Smooth muscle cell (in vitro differentiated cells): ENCODE measurements around the gene TSPOAP1. TPM values are rescaled to one million over a fixed set of nuclear protein-coding genes. Genes with fewer than 3 reads are reported as not detected.

Source experiments
- DNase-seq: peaks from one replicate; lab custom pipeline; 2025; ENCODE audit not compliant: unreplicated experiment; lab: John Stamatoyannopoulos, UW
- H2AFZ ChIP-seq: fragments of 200-600 bp; sonication (generic); 2 replicates; pipeline ENCODE4 v1.6.0; 2016; ENCODE audit warnings: antibody characterized with exemption, low read depth, mild to moderate bottlenecking
- H3F3A ChIP-seq: fragments of 200-600 bp; sonication (generic); 2 replicates; pipeline ENCODE4 v1.6.0; 2017; ENCODE audit warnings: antibody characterized with exemption, low read depth
- H3K27ac ChIP-seq: fragments of 200-600 bp; sonication (generic); 2 replicates; pipeline ENCODE4 v1.5.1; 2016; ENCODE audit warnings: low read depth, mild to moderate bottlenecking
- H3K27me3 ChIP-seq: fragments of 200-600 bp; sonication (generic); 2 replicates; pipeline ENCODE4 v1.6.1; 2016; ENCODE audit warnings: low read depth, mild to moderate bottlenecking
- H3K36me3 ChIP-seq: fragments of 200-600 bp; sonication (generic); 2 replicates; pipeline ENCODE4 v1.5.1; 2016; ENCODE audit warnings: low read depth
- H3K4me1 ChIP-seq: fragments of 200-600 bp; sonication (generic); 2 replicates; pipeline ENCODE4 v1.5.1; 2016; ENCODE audit warnings: low read depth
- H3K4me2 ChIP-seq: fragments of 200-600 bp; sonication (generic); 2 replicates; pipeline ENCODE4 v1.6.0; 2016; ENCODE audit warnings: mild to moderate bottlenecking
- H3K4me3 ChIP-seq: fragments of 200-600 bp; sonication (generic); 2 replicates; pipeline ENCODE4 v1.5.1; 2016; ENCODE audit warnings: mild to moderate bottlenecking
- H3K79me2 ChIP-seq: fragments of 200-600 bp; sonication (generic); 2 replicates; pipeline ENCODE4 v1.6.0; 2016; ENCODE audit warnings: low read depth, mild to moderate bottlenecking
- H3K9ac ChIP-seq: fragments of 200-600 bp; sonication (generic); 2 replicates; pipeline ENCODE4 v1.6.0; 2016; ENCODE audit warnings: low read depth
- H3K9me3 ChIP-seq: fragments of 200-600 bp; sonication (generic); replicated peaks from 2 replicates; pipeline ENCODE4 v1.5.1; 2016; ENCODE audit warnings: low read depth
- H4K20me1 ChIP-seq: fragments of 200-600 bp; sonication (generic); 2 replicates; pipeline ENCODE4 v1.6.0; 2016; ENCODE audit warnings: low read depth
- CTCF ChIP-seq: fragments of 200-600 bp; sonication (generic); IDR thresholded peaks from 2 replicates; pipeline ENCODE4 v1.5.1; 2017; ENCODE audit warnings: borderline replicate concordance, mild to moderate bottlenecking, antibody characterized with exemption; ENCODE audit not compliant: insufficient read depth, poor library complexity, severe bottlenecking
- WGBS: methylation state at CpG from one replicate; pipeline ENCODE4 v1.1.7; 2016; ENCODE audit warnings: low lambda C conversion rate; 5-methylcytosine and 5-hydroxymethylcytosine counted together
- polyA plus RNA-seq: library from polyadenylated mRNA; unstranded; fragments of >200 nt; fragmentation: Nextera tagmentation; extraction: Ambion mirVana; gene quantifications from 2 replicates; pipeline ENCODE4 v1.2.1, GENCODE V29; 2016
- total RNA-seq: library from RNA; depleted of rRNA; stranded (reverse); fragments of >200 nt; gene quantifications from 2 replicates; pipeline ENCODE4 v1.2.3, GENCODE V29; 2014

The TSPOAP1 gene
- total and polyA plus RNA-seq, 2 experiments from 2014 or later, result 7.0 to 11.7 TPM

- no peaks in the 10 kb centered on the region for H3K4me1 ChIP-seq
- no peak for TF ChIP-seq CTCF
- no peak overlapping the region for H3K4me2 ChIP-seq
- no peak overlapping the region for H3K27ac ChIP-seq
- H3K27me3 ChIP-seq, result no peaks in the 10 kb centered on the region
- no peaks in the 10 kb centered on the region for H3K36me3 ChIP-seq
- H3K4me3 ChIP-seq, result no peak overlapping the region
- DNase-seq, result no peak
- 90% methylated on average over 20 of the region's 21 CpGs for WGBS
- no peak overlapping the region for H2AFZ ChIP-seq
- no peaks in the 10 kb centered on the region for H3F3A ChIP-seq
- H3K79me2 ChIP-seq, result no peaks in the 10 kb centered on the region
- H4K20me1 ChIP-seq, result no peaks in the 10 kb centered on the region
- H3K9me3 ChIP-seq, result no peaks in the 10 kb centered on the region
- H3K9ac ChIP-seq, result no peak overlapping the region
Measured at GRCh38 chr17:58308985-58309917, 19.3 kb downstream of the TSPOAP1 start.

- Histone ChIP-seq H3K36me3 (no peaks in the 10 kb centered on the region), H3K9ac (no peak overlapping the region), H3K9me3 (no peaks in the 10 kb centered on the region), H3K4me2 (no peak overlapping the region), H3K79me2 (no peaks in the 10 kb centered on the region), H3K4me3 (no peak overlapping the region), H3K27me3 (no peaks in the 10 kb centered on the region), H4K20me1 (no peaks in the 10 kb centered on the region), H3K27ac (no peak overlapping the region), H2AFZ (no peak overlapping the region), H3K4me1 (no peaks in the 10 kb centered on the region), H3F3A (no peaks in the 10 kb centered on the region)
- peak; percentile 20 for TF ChIP-seq CTCF
- no peak for DNase-seq
- WGBS, result 84% methylated on average over 30 of the region's 32 CpGs
Measured at GRCh38 chr17:58308173-58308984, 20.2 kb downstream of the TSPOAP1 start.

- Histone ChIP-seq H3K4me2 (no peak overlapping the region), H3K9me3 (no peaks in the 10 kb centered on the region), H3K27me3 (no peaks in the 10 kb centered on the region), H3K79me2 (no peaks in the 10 kb centered on the region), H3K4me3 (no peak overlapping the region), H2AFZ (no peak overlapping the region), H3F3A (no peaks in the 10 kb centered on the region), H3K27ac (no peak overlapping the region), H4K20me1 (no peaks in the 10 kb centered on the region), H3K9ac (no peak overlapping the region), H3K4me1 (no peaks in the 10 kb centered on the region), H3K36me3 (no peaks in the 10 kb centered on the region)
- DNase-seq, result no peak
- WGBS, result 92% methylated on average over 20 of the region's 20 CpGs
- no peak for TF ChIP-seq CTCF
Measured at GRCh38 chr17:58307468-58308172, 21.0 kb downstream of the TSPOAP1 start.
